Body of pancreas (tissue), 4 donors: Measurements from ENCODE around the gene HAPLN3. TPM values are rescaled to one million over a fixed set of nuclear protein-coding genes. Genes with fewer than 3 reads are reported as not detected.

Experiments used
- ATAC-seq: fragments of 150-250 bp; one replicate; pipeline ENCODE4 v1.9.1; 2016
- DNase-seq, 4 donors: peaks; one replicate each; pipeline ENCODE4 v3.0.0-alpha.2; 2019
- H3K27ac ChIP-seq, 4 donors: fragments of 200-600 bp; sonication (generic); 1 replicate in 3 of 4; 2 replicates in 1 of 4; pipeline versions ENCODE4 v1.5.1 to v1.6.1; 2016 to 2019; ENCODE audit warnings: mild to moderate bottlenecking in 1 of 4, mixed read lengths in 1 of 4, moderate library complexity in 1 of 4
- H3K27me3 ChIP-seq, 2 donors: fragments of 200-600 bp; sonication (generic); one replicate each; pipeline ENCODE4 v1.6.0; 2016; ENCODE audit warnings: mild to moderate bottlenecking in 1 of 2
- H3K36me3 ChIP-seq, 2 donors: fragments of 200-600 bp; sonication (generic); replicated peaks in 1 of 2; 2 replicates each; pipeline ENCODE4 v1.5.1; 2016; ENCODE audit warnings: low read depth in 2 of 2; ENCODE audit not compliant: insufficient read depth in 1 of 2
- H3K4me1 ChIP-seq: fragments of 200-600 bp; sonication (generic); one replicate; pipeline ENCODE4 v1.6.0; 2016
- H3K4me3 ChIP-seq, 2 donors: fragments of 200-600 bp; sonication (generic); 1 replicate in 1 of 2; 2 replicates in 1 of 2; pipeline ENCODE4 v1.5.1; 2016 to 2019
- H3K9me3 ChIP-seq, 3 donors: fragments of 200-600 bp; sonication (generic); 1 replicate in 2 of 3; 2 replicates in 1 of 3; pipeline ENCODE4 v1.5.1; 2016
- CTCF ChIP-seq, 7 experiments: fragments of 450-650 bp in 4 of 7; fragments of 200-600 bp in 3 of 7; sonication (generic) in 3 of 7; IDR thresholded peaks; one replicate each; pipeline ENCODE4 v1.5.1; 2016 to 2019; ENCODE audit warnings: antibody characterized with exemption in 7 of 7
- POLR2A ChIP-seq, 3 donors: fragments of 450-650 bp; IDR thresholded peaks; one replicate each; pipeline ENCODE4 v1.6.1; 2016; ENCODE audit warnings: antibody characterized with exemption in 3 of 3, mild to moderate bottlenecking in 2 of 3
- WGBS, 2 donors: methylation state at CpG; one replicate each; pipeline ENCODE4 v1.1.5; 2017; 5-methylcytosine and 5-hydroxymethylcytosine counted together
- intact Hi-C: fragments of 100-400 bp; cut with DNase I; formaldehyde crosslinking; loops from one replicate; pipeline ENCODE4 v1.15.1; 2023
- total RNA-seq, 2 donors: library from RNA; depleted of rRNA; stranded (reverse); fragments of >200 nt; gene quantifications; one replicate each; pipeline ENCODE4 v1.1.0, GENCODE V29; 2016

Gene HAPLN3
- total RNA-seq, 2 donors from 2014 or later = 1.0 to 8.9 TPM

- Histone ChIP-seq H3K4me3 (no peak overlapping the region), H3K9me3 (no peaks in the 10 kb centered on the region), H3K36me3 (no peaks in the 10 kb centered on the region), H3K4me1 (no peaks in the 10 kb centered on the region), H3K27ac (no peak overlapping the region), H3K27me3 (no peaks in the 10 kb centered on the region)
- ATAC-seq = no peak
- WGBS, 2 donors = 63 to 65% methylated on average over 9 to 10 of the region's 10 CpGs
- TF ChIP-seq CTCF (IDR thresholded peaks at IDR 0.05) = no peak
- no peak for TF ChIP-seq POLR2A (IDR thresholded peaks at IDR 0.05)
- no peak for DNase-seq
- intact Hi-C loops = no loop called here
Observed at GRCh38 chr15:88876573-88876972, 18.8 kb downstream of the HAPLN3 start.

GRCh38 chr15:88874684-88875083 lies 20.7 kb downstream of the HAPLN3 start:
- no peak overlapping the region for H3K4me3 ChIP-seq
- H3K4me1 ChIP-seq = no peaks in the 10 kb centered on the region
- no peaks in the 10 kb centered on the region for H3K9me3 ChIP-seq
- H3K27me3 ChIP-seq = no peaks in the 10 kb centered on the region
- no peak overlapping the region for H3K27ac ChIP-seq
- intact Hi-C loops = no loop called here
- H3K36me3 ChIP-seq = no peaks in the 10 kb centered on the region
- DNase-seq (no peak), ATAC-seq (no peak)
- no peak for TF ChIP-seq POLR2A (IDR thresholded peaks at IDR 0.05)
- TF ChIP-seq CTCF (IDR thresholded peaks at IDR 0.05) = no peak
- WGBS, 2 donors = 7 to 16% methylated on average over 5 to 6 of the region's 6 CpGs

- DNase-seq = no peak
- H3K4me3 ChIP-seq = no peak overlapping the region
- no peak overlapping the region for H3K27ac ChIP-seq
- no peaks in the 10 kb centered on the region for H3K9me3 ChIP-seq
- H3K27me3 ChIP-seq = no peaks in the 10 kb centered on the region
- intact Hi-C loops = no loop called here
- WGBS, 2 donors = 59 to 60% methylated on average over 15 of the region's 15 CpGs
- no peak for ATAC-seq
- no peaks in the 10 kb centered on the region for H3K4me1 ChIP-seq
- no peaks in the 10 kb centered on the region for H3K36me3 ChIP-seq
- no peak for TF ChIP-seq POLR2A (IDR thresholded peaks at IDR 0.05)
- no peak for TF ChIP-seq CTCF (IDR thresholded peaks at IDR 0.05)
Observed at GRCh38 chr15:88874275-88874674, 21.1 kb downstream of the HAPLN3 start.

- Histone ChIP-seq H3K27me3 (no peaks in the 10 kb centered on the region), H3K4me3 (no peak overlapping the region), H3K9me3 (no peaks in the 10 kb centered on the region), H3K4me1 (no peaks in the 10 kb centered on the region), H3K27ac (no peak overlapping the region), H3K36me3 (no peaks in the 10 kb centered on the region)
- TF ChIP-seq CTCF (IDR thresholded peaks at IDR 0.05) = no peak
- TF ChIP-seq POLR2A (IDR thresholded peaks at IDR 0.05) = no peak
- DNase-seq = no peak
- WGBS, 2 donors = 61 to 75% methylated on average over 4 to 12 of the region's 13 CpGs
- intact Hi-C loops = no loop called here
- no peak for ATAC-seq
Observed at GRCh38 chr15:88873786-88874185, 21.6 kb downstream of the HAPLN3 start.

- 41 to 46% methylated on average over 9 of the region's 9 CpGs for WGBS, 2 donors
- DNase-seq = no peak
- intact Hi-C loops = no loop called here
Observed at GRCh38 chr15:88872706-88873105, 22.6 kb downstream of the HAPLN3 start.

More at GRCh38 chr15:88872706-88873105, 22.6 kb downstream of the HAPLN3 start:
- TF ChIP-seq POLR2A (IDR thresholded peaks at IDR 0.05) = no peak
- no peak for TF ChIP-seq CTCF (IDR thresholded peaks at IDR 0.05)
- no peaks in the 10 kb centered on the region for H3K9me3 ChIP-seq
- H3K4me1 ChIP-seq = no peaks in the 10 kb centered on the region
- ATAC-seq = no peak
- H3K27ac ChIP-seq = no peak overlapping the region
- H3K36me3 ChIP-seq = no peaks in the 10 kb centered on the region
- no peaks in the 10 kb centered on the region for H3K27me3 ChIP-seq
- no peak overlapping the region for H3K4me3 ChIP-seq
